SU-DHL-6 (cell line): ENCODE results near the gene KMT5B.

Experiments
- CTCF ChIP-seq: fragments of 200-600 bp; sonication (generic); IDR thresholded peaks from one replicate; pipeline ENCODE4 v1.5.1; 2017; ENCODE audit warnings: antibody characterized with exemption, mild to moderate bottlenecking, low read length, moderate library complexity; ENCODE audit not compliant: insufficient read depth, poor library complexity, severe bottlenecking
- EZH2phosphoT487 ChIP-seq: fragments of 200-600 bp; sonication (generic), shearing (Covaris generic); conservative IDR thresholded peaks from 2 replicates; pipeline ENCODE4 v1.6.1; 2018; ENCODE audit warnings: mild to moderate bottlenecking, antibody characterized with exemption, low read length, moderate library complexity, mixed read lengths

- TF ChIP-seq CTCF (no peak), EZH2phosphoT487 (no peak)
Observed at GRCh38 chr11:68211546-68211945, 1.6 kb downstream of the KMT5B start.
